Measurements from ENCODE around the gene SDCBP2. TPM values are rescaled to one million over a fixed set of nuclear protein-coding genes. Genes with fewer than 3 reads are reported as not detected.

SDCBP2 gene, protein sequence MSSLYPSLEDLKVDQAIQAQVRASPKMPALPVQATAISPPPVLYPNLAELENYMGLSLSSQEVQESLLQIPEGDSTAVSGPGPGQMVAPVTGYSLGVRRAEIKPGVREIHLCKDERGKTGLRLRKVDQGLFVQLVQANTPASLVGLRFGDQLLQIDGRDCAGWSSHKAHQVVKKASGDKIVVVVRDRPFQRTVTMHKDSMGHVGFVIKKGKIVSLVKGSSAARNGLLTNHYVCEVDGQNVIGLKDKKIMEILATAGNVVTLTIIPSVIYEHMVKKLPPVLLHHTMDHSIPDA
- 3.9 and 5.5 TPM in 2 replicates for polyA plus RNA-seq

DNA sequence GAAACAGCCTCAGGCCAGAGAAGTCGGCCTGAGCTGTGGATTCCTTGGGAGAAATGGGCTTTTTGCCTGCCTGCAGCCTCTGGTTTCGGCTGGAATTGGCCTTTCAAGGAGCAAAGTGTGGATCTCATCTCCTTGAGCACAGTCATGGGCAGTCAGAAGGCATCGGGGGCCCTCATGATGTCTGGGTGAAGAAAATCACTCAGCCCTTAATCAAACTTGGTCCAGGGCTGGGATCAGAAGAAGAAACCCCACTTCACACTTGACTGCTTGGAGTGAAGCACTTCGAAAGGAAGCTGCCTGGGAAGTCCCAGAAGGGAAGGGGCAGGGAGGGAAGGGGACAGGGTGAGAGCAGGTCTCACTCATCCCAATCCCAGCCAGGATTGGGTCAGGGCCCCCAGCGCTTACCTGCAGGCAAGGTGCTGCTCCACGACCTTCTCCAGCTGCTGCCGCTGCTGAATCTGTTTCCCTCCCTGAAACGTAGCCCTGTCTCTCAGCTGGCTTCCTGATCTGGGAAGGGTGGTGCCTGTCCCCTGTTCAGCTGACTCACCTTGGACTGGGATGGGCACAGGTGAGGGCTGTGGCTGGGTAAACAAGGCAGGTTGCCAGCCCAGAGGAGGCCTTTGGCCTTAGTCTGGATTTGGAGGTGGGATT, at the start of gene SDCBP2:
TSS of gene SDCBP2 (minus strand) at position 460 of the 651 bp plus-strand sequence. CDS start 8,723 bp downstream, outside the sequence.

GRCh38 chr20:1266167-1266973, 62.6 kb downstream of the SDCBP2 start, which contains the start of gene SNPH:
Gene SNPH, plus strand, starts transcription at chr20:1266294. Its CDS starts 29,946 bp downstream, at chr20:1296240.

Other genes starting within 250 kb of the SDCBP2 start
- gene PSMF1, start 210.5 kb downstream of the SDCBP2 start, polyA plus RNA-seq: 82.7 and 102 TPM in 2 replicates
- gene TMEM74B, start 144.2 kb downstream of the SDCBP2 start, polyA plus RNA-seq: 1.8 and 1.9 TPM in 2 replicates
- 0.70 and 3.3 TPM in 2 replicates for gene C20orf202, start 125.7 kb downstream of the SDCBP2 start, polyA plus RNA-seq
- not detected in 2 replicates for gene RAD21L1, start 103.1 kb downstream of the SDCBP2 start, polyA plus RNA-seq
- 1.0 and 1.5 TPM in 2 replicates for gene SNPH, start 62.8 kb downstream of the SDCBP2 start, polyA plus RNA-seq
- 109 and 157 TPM in 2 replicates for gene FKBP1A, start 63.9 kb upstream of the SDCBP2 start, polyA plus RNA-seq
- gene NSFL1C, start 137.7 kb upstream of the SDCBP2 start, polyA plus RNA-seq: 21.1 and 31.4 TPM in 2 replicates
- not detected in 2 replicates for gene SIRPB2, start 162.3 kb upstream of the SDCBP2 start, polyA plus RNA-seq
- 2.2 TPM in 1 of 2 replicates, not detected in the other for gene SIRPD, start 228.6 kb upstream of the SDCBP2 start, polyA plus RNA-seq

All from Purkinje cell (primary cell).